ENCODE results near the gene GIN1.

- TF ChIP-seq CTCF (IDR thresholded peaks at IDR 0.05) (no peak), POLR2A (IDR thresholded peaks at IDR 0.05) (no peak)
Observed at GRCh38 chr5:103148213-103148612, 28.3 kb upstream of the GIN1 start.

Data from body of pancreas (tissue), 4 donors.